GM18519 (cell line): ENCODE results near the gene BCAS3.
A peak's percentile ranks its signal among the peaks of the same experiment; 100 is the strongest.
"Not testable (repeated sequence)": the region's sequence is repeated elsewhere in the genome, so short reads cannot be mapped to it uniquely, and the experiment has no call there.

Experiments used
- ATAC-seq: cut with Tn5 transposase; IDR thresholded peaks from one replicate; pipeline ENCODE4 v1.9.1; 2021; ENCODE audit warnings: mild to moderate bottlenecking, moderate library complexity; ENCODE audit not compliant: unreplicated experiment, low FRiP score

Gene BCAS3

DNA sequence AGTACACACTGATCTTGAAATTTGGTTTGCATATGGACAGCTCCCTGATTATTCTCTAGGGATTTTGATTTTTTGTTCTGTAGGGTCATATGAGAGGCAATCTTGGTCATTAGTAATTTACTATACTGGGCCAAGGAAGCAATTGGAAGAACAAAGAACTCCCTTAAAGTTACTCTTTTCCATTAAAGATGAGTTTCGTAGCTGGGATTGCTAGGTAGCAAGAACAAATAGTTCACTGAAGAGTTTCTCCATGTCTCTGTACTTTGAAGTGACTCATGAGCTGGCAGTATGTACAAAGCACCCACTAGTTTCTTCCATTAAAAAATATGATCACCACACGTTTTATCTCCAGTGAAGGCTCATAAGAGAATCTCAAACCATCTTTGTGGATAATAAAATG lies 6.2 kb upstream of the BCAS3 start:
- no peak for ATAC-seq

DNA sequence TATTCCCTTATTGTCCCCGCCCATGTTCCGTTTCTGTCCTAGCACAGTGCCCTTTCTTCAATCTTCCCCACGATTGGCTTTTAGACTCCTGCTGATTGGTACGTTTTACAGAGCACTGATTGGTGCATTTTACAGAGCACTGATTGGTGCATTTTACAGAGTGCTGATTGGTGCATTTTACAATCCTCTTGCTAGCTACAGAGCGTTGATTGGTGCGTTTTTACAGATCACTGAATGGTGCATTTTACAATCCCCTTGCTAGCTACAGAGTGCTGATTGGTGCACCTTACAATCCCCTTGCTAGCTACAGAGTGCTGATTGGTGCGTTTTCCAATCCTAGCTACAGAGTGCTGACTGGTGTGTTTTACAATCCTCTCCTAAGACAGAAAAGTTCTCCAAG lies 3.0 kb upstream of the BCAS3 start:
- not testable (repeated sequence) for ATAC-seq

DNA sequence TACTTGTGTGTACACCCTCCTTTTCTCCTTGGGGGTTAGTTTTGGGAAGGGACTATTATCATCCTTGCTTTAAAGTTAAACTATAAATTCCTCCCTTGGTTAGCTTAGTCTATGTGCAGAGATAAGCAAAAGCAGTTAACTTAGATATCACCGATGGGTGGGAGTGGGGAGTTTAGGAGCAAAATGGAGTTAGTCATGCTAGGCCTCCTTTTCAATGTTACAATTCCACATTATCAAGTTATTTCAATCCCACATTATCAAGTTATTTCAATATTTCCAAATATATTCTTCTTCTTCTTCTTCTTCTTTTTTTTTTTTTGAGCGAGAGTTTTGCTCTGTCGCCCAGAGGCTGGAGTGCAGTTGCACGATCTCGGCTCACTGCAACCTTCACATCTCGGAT lies 1.7 kb upstream of the BCAS3 start:
- no peak for ATAC-seq

DNA sequence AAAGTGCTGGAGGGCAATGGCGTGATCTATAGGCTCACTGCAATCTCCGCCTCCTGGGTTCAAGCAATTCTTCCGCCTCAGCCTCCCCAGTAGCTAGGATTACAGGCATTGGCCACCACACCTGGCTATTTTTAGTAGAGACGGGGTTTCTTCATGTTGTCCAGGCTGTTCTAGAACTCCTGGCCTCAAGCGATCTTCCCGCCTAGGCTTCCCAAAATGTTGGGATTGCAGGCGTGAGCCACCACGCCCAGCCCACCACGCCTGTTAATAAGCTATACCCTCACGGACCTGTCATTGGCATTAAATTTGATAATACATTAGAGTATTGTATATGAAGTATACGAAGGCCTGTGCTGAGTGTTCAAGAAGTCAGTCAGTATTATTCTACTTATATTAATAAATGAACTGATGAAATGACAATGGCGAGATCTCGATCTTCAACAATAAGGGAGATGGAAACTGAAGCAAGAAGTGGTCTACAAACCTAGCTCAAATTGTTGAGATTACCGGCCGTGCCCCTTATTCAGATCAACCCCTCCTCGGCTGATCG lies 818 bp upstream of the BCAS3 start:
- ATAC-seq: no peak

DNA sequence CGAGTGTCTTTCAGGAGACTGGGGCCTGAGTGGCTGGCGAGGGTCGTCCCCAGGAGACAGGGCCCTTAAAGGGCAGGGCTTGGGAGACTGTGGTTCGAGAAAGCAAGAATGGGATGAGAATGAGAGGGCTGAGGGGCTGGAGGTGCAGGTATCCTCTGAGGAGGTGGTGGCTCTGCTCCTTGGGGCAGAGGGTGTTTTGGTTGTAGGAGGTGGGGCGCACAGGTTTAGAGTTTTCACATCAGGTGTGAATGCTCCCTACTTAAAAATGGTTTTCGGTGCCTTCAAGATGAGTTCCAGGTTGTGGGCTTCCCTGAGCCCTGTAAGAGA lies 430 bp downstream of the BCAS3 start:
- no peak for ATAC-seq

DNA sequence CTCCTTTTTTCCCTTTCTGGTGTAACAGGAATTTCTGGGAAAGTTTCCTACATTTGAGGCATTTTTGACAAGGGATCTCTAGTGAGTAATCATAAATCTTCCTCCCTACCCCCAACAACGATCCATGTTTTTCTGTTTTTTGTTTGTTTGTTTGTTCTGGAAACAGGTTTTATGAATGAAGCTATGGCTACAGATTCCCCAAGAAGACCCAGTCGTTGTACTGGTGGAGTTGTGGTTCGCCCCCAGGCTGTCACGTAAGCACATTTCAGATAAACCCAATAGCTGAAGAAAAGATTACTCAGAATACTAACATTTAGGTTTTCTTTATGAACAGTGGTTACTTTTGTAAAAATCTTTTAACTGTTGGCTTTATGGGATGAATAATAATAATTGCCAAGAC lies 1.6 kb downstream of the BCAS3 start:
- no peak for ATAC-seq

DNA sequence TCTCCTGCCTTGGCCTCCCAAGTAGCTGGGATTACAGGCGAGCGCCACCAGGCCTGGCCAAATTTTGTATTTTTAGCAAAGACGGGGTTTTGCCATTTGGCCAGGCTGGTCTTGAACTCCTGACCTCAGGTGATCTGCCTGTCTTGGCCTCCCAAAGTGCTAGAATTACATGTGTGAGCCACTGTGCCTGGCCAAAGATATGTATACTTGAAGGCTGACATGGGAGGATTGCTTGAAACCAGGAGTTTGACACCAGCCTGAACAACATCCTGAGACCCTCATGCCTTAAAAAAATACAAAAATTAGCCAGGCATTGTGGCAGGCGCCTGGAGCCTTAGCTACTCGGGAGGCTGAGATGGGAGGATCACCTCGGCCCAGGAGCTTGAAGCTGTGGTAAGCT lies 3.1 kb downstream of the BCAS3 start:
- no peak for ATAC-seq

DNA sequence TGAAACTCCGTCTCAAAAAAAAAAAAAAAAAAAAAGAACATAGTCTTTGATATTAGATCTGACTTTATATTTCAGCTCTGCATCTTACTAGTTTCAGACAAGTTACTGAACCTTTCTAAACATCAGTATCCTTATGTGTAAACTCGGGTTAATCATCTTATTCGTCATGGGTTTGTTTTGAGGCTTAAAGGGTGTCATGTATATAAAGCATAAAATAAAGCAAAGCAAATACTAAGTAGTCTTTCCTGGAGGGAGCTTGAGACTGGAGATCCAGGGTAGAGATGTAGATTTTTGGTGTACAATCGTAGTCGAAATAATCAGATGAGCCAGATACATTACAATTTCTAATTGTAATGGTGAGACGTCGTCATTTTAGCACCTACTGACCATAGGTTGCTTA lies 7.8 kb downstream of the BCAS3 start:
- ATAC-seq: no peak

DNA sequence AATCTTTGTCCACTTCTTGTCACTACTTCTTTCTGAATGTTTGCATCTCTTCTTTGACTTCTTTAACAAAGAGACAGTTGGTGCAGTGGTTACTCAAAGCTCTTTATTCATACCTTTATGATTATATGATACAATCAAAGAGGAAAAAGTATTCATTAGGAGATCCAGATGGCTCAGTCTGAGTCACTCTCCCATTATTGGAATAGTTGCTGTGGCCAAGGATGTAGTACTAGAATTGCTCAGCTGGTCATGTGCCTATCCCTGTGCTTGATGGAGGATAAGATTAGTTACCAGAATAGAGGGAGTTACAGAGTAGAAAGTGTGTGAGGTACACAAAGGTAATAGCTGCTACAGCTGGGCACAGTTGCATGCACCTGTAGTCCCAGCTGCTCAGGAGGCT lies 18.3 kb downstream of the BCAS3 start:
- no peak for ATAC-seq

DNA sequence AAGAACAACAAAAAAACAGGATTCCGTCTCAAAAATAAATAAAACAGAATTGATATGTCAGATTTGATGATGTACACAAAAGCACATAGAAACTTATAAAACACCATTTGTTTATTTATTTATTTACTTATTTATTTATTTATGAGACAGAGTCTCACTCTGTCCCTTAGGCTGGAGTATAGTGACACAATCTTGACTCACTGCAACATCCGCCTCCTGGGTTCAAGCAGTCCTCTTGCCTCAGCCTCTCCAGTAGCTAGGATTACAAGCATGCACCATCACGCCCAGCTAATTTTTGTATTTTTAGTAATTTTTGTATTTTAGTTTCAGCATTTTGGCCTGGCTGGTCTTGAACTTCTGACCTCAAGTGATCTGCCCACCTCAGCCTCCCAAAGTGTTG lies 21.4 kb downstream of the BCAS3 start:
- ATAC-seq: no peak

DNA sequence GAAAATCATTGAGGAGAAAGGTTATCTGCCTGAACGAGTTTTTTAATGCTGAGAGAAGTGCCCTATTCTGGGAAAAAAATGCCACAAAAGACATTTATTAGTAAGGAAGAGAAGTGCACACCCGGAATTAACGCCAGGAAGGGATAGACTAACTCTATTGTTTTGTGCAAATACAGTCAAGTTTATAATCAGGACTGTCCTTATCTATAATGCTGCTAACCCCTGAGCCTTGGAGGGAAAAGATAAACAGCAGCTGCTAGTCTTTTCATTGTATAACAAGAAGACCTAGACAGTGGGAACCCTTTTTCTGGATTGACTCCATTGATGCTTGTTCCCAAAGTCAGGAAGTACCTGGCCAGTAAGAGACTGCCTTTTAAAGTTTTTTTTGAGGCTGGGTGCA lies 26.5 kb downstream of the BCAS3 start:
- no peak for ATAC-seq

DNA sequence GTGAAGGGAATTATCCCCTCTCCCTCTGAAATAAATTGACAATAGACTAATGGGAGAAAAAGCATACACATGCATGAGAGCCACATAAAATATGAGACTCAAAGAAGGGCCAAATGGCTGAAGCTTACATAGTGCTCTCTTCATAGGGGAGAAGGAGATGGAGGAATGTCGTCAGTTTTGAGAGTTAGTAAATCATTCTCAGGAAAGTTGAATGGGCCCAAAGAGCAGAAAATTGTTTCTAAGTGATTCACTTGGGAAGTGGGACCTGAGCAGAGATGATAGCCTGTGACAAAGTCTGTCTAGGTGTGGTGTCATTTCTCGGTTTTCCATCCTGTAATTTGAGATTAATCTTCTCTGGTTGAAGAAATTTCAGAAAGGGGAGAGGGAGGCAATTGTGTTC lies 35.0 kb downstream of the BCAS3 start:
- ATAC-seq: no peak

DNA sequence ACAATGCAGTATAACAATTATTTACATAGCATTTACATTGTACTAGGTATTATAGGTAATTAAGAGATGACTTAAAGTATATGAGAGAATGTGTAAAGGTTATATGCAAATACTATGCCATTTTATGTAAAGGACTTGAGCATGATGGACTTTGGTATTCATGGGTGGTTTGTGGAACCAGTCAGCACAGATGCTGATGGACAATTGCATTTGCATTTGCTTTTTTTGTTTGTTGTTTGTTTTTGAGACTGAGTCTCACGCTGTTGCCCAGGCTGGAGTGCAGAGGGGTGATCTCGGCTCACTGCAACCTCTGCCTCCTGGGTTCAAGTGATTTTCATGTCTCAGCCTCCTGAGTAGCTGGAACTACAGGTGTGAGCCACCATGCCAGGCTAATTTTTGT lies 36.0 kb downstream of the BCAS3 start:
- ATAC-seq: no peak

DNA sequence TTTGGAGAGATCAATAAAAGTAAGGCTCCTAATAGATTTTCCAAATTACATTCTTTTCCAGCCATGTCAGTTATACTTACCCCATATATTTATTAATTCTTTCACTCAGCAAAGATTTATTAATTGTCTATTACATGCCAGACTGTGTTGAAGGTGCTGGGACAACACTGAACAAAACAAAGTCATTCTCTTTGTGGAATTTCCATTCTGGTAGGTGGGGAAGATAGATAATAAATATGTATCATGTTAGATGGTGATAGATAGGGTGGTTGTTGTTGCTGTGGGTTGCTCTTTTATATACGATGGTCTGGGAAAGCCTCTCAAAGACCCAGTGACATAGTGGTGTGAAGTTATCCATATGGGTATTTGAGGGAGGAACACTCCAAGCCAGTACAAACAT lies 39.1 kb downstream of the BCAS3 start:
- ATAC-seq: no peak

DNA sequence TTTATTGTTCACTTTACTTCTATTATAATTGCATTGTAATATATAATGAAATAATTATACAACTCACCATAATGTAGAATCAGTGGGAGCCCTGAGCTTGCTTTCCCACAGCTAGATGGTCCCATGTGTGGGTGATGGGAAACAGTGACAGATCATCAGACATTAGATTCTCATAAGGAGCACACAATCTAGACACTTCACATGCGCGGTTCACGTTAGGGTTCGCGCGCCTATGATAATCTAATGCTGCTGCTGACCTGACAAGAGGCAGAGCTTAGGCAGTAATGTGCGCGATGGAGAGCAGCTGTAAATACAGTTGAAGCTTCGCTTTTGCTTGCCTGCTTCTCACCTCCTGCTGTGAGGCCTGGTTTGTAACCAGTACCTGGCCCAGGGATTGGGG lies 40.2 kb downstream of the BCAS3 start:
- ATAC-seq: no peak

DNA sequence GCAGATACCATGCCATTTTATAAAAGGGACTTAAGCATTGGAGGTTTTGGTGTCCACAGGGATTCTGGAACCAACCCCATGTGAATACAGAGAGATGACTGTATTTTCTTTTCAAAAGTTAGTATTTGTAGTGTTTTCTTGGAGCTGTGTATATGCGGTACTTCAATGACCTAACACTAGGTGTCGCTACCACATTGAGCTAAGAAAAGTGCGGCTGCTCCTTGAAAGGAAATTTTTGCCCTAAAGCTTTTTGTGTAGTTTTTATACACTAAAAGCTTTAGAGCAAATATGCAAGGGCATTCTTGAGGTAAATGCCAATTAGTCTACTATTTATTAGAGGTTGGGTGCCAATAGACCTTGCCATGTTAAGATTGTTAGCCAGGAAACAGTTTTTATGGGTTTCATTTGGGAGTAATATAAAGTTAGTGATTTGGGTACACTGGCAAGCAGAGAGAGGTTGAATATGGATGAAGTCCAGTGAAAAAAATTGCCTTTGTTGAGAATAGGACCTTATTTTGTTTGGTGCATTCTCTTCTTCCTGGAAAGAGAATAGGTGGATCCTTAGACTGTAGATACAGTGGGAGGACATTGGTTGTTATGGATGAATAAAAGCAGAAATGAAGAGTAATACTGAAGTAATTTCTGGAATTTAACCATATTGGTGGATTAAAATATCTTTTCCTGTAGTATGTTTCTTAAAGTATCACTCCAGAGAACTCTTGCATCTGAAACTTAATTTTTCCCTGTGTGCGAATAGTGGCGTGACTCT lies 43.3 kb downstream of the BCAS3 start:
- no peak for ATAC-seq

DNA sequence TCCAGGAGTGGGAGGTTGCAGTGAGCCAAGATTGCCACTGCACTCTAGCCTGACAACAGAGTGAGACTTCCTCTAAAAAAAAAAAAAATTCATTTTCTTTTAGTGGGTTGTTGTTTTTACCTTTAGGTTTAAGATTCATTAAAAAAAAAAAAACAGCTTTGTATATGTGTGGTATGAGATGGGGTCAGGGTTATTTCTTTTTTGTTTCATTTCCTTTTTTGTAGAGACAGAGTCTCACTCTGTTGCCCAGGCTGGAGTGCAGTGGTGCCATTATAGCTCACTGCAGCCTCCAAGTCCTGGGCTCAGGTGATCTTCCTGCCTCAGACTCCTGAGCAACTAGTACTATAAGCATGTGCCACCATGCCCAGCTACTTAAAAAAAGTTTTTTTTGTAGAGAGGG lies 47.0 kb downstream of the BCAS3 start:
- ATAC-seq: peak; percentile 68

DNA sequence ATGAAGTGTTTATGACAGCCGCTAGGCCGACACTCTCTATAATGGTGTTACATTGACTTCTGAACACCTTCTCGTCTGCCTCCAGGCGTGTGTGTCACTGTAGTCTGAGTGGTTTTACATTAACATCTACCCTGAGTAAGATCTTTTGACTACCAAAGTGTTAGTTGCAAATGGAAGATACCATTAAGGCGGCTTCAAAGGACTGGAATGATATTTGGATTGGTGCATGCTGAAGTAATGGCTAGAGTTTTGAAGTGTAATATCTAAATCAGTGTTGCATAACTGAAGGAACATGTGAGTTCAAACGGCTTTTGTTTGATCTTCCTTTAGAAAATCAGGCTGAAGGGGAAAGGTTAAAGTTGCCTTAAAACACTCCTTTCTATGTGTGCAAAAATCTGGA lies 52.2 kb downstream of the BCAS3 start:
- no peak for ATAC-seq

DNA sequence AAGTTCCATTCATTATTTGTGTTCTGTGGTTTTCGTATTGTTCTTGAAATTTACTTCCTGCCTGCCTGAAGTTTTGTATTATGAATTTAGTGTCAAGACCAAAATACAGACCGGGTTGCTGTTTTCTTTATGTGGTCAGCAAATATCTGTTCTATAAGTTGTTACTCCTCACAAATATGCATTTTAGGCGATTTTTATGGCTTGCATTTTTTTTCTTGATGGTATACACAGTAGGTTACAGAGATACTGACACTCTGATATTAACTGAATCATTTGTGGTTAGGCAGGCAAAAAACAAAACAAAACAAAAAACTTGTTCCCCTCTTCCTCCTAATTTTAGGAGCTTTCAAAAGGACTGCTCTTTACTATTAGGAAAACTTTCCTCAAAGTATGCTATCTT lies 52.6 kb downstream of the BCAS3 start:
- ATAC-seq: no peak

DNA sequence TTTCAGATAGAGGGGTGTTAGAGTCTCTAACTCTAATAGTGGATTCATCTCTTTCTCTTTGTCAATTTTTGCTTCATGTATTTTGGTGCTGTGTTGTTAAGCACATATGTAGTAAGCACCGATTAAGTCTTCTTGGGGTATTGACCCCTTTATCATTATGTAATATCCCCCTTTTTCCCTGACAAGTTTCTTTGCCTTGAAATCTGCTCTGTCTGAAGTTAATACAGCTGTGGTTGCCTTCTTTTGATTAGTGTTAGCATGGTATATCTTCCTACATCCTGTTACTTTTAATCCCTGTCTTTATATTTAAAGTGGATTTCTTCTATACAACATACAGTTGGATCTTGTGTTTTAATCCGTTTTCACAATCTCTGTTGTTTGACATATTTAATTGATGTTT lies 60.6 kb downstream of the BCAS3 start:
- ATAC-seq: no peak

DNA sequence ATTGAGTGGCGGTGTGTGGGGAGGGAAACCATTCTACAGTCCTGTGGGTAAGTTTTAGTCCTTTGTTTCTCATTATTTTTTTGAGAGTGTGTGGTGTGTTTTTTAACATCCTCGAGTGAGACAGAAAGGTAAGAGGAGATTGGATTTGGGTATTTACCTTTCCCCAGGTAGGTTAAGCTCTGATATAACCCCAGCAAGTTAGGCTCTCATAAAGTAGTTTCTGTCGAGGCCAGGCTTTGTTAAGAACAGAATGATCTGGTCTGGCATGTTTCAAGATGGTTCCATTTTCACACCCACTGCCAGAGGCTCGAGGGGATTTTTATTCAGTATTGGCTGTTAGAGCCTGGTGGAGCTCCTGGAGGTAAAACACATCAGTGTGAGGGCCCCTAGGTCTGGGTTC lies 62.9 kb downstream of the BCAS3 start:
- no peak for ATAC-seq

DNA sequence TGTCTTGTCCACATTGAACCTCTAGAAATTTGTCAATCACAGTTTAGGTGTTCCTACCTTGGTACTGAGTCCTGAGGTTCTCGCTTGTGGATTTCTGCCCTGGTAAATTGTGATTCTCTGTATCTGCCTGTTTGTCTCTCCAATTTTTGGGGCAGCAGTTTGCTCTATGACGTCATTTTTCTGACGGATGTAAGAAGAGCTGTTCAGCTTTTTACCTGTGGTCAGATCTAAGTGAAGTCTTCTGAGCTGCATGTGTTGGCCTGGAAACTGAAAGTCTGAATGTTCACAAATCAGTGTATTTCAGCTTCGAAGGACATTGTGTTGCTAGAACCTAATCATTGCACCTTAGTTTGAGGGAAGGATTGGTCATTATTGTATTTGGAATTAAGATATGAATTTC lies 63.4 kb downstream of the BCAS3 start:
- no peak for ATAC-seq

DNA sequence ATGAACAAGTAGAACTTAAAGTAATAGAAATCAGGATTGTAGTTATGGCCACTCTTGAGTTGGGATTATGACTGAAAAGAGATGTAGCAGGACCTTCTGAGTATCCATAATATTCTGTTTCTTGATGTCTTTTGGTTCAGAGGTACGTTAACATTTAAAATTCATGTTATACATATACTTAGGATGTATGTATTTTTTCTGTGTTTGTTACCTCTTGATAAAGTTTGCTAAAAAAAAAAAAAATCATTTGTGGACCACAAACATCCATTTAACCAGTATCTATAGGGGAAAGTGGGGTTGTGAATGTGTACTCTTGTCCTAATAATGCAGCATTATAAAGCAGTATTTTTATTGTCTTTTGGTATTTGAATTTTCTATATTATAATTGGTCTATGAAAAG lies 65.6 kb downstream of the BCAS3 start:
- no peak for ATAC-seq
